T-helper 9 cell (primary cell): Measurements from ENCODE around the gene VAPB.
"Not testable (repeated sequence)": the region's sequence is repeated elsewhere in the genome, so short reads cannot be mapped to it uniquely, and the experiment has no call there.

Experiments used
- DNase-seq: peaks from one replicate; pipeline ENCODE4 v3.0.0-alpha.2; 2020

Gene VAPB

DNA sequence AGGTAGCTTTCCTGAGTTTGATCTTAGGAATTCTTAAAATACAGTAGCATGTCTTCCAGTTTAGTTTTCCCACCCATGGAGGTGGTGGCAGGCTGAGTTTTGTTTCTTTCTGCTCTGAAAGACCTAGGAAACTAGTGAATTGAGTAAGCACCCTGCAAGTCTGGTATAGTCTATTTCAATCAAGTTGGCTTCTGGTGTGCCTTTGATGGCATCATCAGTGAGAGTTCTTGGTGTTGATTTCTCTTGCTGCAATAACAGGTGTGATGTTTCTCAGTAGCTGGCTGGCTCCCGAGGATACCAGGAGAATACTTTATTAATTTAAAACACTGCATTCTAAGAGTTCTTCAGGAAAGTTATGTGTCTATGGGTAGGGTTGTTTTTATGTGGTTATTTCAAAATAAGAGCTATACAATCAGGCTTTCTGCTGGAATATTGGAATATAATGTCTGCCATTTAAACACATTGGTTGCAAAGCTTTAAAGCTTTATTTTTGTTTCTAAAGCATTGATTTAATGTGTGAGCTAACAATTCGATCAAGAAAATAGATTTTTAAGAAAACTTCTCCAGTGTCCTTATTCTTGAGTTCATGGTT, 19.0 kb downstream of the VAPB start:
- DNase-seq = no peak

DNA sequence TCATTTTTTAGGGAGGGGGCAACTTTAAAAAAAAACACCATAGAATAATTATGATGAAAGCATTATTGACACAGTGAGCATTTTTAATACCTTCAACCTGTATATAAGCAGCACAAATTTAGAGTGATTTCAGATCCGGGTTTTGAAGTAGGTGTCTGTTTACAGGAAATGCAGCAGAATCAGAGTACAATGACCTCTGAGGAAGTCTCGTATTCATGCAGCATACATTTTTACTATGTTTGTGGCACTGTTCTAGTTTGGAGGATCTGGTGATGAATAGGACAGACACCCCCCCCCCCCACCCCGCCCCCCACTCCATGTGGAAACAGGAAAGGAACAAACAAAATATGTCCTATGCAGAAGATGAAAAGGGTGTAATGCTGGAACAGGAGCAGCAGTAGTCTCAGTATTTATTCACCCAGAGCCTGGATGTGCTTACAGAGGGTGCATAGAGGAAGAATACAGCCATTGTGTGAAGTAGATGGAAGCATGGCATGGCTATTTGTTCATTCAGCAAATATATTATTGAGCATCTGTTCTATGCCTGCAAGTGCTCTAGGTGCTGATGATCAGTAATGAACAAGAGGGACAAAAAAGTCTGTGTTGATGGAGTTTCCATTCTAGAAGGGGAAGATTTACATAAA, 19.7 kb downstream of the VAPB start:
- no peak for DNase-seq

DNA sequence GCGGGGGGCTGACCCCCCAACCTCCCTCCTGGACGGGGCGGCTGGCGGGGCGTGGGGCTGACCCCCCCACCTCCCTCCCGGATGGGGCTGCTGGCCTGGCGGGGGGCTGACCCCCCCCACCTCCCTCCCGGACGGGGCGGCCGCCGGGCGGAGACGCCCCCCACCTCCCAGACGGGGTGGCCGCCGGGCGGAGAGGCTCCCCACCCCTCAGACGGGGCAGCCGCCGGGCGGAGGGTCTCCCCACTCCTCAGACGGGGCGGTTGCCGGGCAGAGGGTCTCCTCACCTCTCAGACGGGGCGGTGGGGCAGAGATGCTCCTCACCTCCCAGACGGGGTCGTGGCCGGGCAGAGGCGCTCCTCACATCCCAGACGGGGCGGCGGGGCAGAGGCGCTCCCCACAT, 25.2 kb downstream of the VAPB start:
- not testable (repeated sequence) for DNase-seq

DNA sequence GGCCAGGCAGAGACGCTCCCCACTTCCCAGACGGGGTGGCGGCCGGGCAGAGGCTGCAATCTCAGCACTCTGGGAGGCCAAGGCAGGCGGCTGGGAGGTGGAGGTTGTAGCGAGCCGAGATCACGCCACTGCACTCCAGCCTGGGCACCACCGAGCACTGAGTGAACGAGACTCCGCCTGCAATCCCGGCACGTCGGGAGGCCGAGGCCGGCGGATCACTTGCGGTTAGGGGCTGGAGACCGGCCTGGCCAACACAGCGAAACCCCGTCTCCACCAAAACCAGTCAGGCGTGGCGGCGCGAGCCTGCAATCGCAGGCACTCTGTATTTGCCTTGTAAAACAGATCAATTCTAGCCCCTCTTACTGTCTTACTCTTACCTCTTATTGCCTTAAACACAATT, 25.8 kb downstream of the VAPB start:
- not testable (repeated sequence) for DNase-seq

DNA sequence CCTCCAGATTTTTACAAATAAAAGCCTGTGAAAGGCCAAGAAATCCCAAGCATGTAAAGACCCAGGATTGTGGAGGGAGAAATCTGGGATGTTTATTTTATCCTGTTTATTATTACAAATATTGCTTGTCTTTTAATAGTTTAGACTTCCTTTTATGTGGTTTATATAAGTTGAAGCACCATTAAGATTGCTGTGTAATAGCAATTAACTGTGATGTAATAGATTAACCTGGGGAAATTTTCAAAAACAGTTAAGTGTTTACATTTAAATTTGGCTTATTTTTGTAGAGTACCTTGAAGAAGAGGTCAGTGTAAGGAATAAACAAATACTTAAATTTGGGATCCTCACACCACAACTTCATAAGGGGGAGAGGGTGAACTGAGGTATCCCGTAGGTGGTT, 27.0 kb downstream of the VAPB start:
- no peak for DNase-seq

DNA sequence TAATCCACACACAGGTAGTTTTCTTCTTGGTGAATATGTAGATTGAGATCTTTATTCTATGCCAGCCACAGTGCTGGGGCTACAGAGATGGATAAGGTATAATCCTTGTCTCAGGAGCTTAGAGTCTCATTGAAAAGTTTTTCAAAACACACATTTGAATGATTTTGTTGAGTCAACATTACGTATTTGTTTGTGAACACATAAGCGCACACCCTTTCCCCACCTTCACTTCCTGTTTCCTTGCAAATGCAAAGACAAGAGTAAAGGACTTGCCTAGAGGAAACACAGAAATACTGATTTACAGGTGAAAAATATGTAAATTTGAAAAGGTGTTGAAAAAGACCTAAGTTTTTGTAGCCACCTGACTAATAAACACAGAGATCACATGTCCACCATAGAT, 27.8 kb downstream of the VAPB start:
- no peak for DNase-seq

DNA sequence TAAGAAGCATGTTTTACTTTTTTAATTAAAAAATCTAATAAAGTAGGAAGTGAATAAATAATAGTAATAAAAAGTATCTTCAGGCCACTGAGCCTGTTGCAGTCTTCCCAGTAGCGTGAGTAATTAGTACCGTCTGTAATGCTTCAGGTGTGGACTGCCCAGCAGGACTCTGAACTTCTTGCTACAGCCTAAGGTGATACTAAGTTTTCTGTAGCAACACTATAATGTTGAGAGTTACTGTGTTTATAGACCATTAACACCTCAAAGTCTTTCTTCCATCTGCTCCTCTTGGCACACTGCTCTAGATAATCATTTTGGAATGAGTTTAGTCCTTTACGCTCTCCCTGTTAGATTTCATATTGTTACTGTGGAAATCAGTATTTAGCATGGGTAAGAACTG, 28.4 kb downstream of the VAPB start:
- DNase-seq = no peak

DNA sequence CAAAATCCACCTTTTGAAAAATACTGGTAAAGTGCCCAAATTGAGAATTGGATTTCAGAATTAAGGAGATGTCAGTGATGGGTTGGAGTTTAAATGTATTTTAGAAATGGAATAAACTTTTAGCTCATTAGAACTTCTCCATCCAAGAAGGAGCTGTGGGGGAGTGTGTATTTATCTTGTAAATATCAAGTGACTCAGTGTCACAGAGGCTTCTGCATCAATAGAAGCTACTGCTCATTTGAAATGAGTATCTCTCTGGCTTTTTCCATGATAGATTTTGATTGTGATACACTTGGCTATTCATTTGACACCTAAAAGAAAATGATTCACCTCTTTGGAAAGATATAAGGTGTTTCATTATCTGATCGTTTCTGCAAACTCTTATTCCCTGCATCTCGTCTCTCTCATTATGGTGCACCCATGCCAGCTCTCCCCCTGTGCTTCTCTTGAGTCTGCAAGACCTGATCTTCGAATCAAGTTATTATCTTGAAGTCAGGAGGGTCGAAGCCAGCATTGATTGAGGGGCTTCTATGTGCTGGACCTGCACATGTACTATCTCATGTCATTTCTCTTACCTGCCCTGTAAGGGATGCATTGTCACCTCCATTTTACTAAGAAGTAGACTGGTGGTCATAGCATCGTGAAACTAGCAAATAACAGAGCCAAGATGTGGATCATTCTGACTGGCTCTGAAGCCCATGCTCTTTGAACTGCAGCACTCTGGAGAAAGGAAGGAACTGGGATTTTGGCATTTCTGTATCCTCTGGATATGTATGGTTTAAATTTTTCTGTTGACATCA, 30.1 kb downstream of the VAPB start:
- DNase-seq = no peak

DNA sequence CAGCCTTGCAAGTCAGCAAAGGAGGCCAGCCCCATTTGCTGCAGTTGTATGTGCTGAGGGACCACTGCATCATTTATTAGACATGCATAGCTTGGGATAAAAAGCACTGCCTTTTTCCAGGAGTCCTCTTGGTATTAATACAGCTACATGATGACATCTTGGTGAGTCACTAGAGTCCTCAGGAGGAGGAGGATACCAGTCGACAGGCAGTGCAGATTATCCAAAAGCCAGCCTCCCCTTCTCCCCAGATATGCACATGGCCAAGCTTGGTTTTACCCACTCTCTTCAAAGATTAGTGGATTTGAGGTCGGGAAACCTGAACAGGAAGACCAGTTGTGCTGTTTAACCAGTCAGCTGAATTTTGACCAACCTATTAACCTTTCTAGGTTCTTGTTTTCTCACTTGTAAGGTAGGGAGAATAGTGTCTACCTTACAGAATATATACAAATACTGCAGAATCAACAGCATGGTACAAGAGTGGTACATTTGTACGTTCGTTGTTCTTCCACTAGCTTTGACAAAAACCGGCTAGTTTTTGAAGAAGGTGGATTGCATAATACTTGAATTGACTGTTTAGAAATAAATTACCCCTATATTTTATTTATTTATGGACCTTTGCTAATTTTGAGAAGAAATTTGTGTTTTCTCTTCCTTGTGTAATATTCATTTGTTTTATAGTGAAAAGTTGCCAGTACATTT, 31.9 kb downstream of the VAPB start:
- no peak for DNase-seq

DNA sequence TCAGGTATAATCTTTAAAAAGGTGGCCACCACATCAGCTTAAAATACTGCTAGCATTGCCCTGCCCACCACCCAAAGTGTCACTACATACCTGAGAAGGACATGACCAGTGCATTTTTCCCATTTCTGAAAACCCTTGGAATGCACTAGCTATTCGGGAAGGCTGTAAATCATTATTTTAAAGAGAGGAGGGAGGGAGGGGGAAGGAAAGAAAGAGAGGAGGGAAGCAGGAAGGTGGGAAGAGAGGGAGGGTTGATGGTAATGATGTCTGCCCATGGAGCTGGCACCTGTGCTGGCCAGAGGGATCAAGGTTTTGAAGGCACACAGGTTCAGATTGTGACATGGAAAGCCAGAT, 32.4 kb downstream of the VAPB start:
- DNase-seq = no peak

DNA sequence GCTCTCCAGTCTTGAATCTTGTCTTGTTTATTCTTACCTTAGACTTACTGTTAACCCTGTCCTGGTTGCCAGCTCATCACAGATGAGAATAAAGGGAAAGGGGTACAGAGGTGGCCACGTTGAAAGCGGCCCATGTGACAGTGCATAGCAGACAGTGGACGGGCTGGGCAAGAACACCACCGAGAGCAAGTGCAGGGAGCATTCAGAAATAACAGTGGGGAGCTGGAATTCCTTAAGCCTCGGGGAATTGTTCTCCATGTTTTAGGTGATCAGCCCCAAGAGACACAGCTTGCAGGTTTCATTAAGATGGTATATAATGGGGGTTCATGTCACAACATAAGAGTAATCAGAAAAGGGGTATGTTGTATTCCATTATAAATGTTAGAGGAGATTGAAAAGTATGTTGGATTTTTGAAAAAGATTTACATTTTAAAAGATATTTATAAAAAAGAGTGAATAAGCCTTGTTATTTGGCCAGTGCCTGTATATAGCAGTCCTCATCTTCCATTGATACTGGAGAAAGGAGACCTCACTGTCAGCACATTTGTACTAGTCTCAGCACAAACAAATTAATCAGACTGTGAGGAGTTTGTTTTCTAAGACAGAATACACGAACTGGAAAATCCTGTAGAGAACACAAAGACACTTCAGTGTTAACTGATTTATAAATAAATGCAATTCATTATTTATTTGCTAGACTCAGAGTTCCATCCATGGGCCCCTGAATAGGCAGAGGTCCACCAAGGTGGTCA, 35.4 kb downstream of the VAPB start:
- no peak for DNase-seq

DNA sequence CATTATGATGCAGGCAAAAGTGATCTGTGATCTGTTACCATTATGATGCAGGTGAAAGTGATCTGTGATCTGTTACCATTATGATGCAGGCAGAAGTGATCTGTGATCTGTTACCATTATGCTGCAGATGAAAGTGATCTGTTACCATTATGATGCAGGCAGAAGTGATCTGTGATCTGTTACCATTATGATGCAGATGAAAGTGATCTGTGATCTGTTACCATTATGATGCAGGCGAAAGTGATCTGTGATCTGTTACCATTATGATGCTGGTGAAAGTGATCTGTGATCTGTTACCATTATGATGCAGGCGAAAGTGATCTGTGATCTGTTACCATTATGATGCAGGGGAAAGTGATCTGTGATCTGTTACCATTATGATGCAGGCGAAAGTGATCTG, 38.5 kb downstream of the VAPB start:
- not testable (repeated sequence) for DNase-seq

DNA sequence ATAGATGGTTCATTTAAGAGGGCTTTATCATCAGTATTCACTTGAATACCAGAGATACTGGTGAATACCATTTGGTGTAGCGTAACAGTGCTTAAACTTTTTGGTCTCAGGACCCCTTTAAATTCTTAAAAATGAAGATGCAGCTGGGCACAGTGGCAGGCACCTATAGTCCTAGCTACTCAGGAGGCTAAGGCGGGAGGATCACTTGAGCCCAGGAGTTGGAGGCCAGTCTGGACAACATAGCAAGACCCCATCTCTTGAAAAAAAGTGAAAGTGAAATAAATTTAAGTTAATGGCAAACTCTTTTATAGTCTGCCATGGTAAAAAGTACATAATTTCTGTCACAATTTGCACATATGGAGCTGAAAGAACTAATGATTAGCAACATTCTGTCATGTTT, 39.3 kb downstream of the VAPB start:
- no peak for DNase-seq

DNA sequence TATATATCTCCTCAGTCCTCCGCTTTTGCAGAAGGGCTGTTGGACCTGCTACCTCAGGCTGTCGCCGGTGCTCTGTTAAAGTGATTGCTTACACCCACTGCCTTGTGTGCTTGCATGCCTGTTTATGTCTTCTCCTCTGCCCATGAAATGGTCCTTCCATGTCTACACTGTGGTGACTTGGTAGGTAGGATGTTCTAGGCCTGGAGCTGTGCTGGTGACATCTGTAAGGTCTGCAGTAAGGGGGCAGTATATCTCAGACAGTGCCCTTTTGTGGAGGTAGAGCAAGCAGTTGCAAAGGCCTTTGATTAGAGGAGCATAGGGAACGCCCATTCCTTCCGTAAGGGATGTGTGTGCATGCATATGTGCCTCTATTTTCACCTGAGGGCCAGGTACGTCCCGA, 40.3 kb downstream of the VAPB start:
- no peak for DNase-seq

DNA sequence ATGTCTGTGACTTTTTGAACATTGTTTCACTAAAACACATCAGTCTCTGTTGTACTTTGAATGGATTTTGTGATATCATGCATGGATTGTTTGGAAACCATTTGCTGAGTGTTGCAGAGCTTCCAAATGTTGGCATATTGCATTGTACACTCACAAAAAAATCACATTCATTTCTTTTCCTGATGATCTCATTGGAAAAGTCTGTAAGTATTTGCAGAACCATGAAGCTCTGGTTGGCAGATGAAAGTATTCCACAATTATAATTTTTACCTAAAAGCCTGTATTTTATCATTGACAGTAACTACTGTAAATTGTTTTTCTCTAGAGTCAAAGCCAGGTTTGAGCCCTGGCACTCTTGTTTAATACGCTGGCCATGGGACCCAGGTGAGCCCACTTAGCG, 42.1 kb downstream of the VAPB start:
- no peak for DNase-seq

DNA sequence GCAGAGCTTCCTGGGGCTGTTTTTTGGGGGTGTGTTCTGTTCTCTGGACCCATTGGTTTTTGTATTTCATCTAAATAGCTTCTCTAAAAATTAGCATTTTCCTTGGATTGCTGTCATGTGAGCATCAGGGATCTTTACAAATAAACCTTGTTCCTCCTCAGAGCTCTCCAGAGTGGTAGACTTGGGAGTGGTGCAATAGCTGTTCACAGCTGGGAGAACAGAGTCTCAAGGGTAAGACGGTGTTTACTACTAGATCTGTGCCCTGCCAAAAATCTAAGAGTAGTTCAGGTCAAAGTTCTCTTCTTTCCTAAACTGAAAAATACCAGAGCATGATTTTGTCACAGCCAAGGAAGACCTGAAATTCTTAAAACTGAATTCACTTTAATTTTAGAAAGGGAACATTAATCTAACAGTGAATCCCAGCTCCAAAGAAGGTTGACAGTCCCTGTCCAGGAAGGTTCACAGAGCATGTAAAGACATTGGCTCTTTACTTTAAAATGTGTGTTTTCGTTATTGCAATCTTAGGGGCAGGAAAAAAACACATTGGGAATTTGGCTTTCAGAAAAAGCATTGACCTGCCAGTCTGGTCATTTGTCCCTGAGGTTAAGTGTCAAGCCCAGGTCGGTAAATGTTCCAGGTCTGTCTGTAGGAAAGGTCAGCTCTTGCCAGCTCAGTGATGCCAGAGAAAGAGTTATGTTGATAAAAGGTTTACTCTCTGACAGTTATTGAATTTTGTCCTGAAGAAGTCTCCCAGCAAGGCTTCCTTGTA, 43.3 kb downstream of the VAPB start:
- DNase-seq = no peak

DNA sequence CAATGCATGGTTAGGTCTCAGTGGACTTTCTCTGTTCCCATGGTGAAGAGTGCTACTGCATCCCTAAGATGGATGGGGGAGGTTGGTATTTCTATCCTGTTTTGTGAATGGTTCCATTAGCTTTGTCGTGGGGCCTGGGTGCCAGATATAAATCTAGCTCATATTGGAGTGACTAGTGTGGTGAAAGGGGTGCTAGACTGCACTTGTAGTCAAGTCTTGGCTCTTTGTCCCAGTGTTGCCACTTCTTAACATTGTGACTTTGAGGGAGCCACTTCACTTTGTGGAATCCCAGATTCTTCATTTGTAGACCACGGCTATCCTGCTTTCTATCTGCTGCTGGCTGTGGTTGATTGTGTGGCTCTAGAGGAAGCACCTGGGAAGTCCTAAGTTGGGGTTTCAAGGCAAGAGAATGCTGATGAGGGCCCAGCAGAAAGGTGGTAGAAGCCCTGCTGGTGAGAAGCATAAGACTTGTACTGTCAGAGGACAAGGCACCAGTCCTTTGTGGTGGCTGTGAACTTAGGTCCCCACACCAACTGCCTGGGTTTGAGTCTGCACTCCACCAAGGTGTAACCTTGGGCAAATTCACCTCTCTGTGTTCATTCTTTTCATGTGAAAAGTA, 44.1 kb downstream of the VAPB start:
- DNase-seq = no peak

DNA sequence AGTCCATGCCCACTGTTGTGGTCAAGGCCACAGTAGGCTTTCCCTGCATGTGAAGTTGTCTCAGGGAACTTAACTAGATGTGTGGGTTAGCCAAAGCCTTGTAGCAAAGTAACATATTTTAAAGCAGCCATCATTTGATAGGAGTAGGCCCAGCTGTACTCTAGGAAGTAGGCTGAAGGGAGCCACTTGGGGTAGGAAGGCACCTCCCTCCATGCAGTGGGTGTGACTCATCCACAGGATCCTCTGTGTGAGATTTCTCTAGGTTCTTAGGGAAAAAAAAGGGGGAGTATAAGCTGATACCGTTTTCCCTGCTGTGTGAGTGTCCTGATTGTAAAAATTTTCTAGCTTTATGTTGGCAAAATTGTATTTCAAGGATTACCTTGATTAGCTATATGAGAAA, 44.7 kb downstream of the VAPB start:
- DNase-seq = no peak

DNA sequence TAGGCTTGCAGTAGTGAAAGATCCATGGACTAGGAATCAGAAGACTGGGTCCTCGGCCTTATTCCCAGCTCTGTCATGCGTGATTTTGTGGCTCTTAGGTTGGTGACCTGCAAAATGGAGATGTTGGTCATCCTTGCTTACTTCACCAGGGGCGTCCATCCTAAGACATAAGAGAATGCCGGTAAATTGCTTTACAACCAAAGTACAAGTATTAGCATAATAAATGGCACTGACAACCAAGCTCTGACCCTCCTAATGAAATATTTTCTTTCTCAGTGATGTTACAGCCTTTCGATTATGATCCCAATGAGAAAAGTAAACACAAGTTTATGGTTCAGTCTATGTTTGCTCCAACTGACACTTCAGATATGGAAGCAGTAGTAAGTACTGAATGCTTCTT, 45.3 kb downstream of the VAPB start:
- no peak for DNase-seq

DNA sequence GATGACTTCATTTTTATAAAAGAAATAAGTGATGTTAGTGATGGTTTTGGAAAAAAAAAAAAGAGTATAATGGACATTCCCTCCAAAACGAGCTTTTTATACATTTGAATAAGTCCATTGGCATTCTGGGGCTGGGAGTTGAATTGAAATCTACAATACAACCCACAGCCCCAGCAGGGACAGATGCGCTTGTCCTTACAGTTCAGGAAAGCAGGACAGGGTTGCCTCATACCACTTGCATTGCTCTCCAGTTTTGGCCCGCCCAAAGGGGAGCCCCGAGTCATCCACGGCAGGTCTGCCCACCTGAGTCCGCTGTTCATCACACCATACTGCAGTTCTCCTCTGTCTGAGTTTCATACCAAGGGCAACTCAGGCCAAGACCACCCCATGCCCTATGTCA, 46.2 kb downstream of the VAPB start:
- DNase-seq = no peak

DNA sequence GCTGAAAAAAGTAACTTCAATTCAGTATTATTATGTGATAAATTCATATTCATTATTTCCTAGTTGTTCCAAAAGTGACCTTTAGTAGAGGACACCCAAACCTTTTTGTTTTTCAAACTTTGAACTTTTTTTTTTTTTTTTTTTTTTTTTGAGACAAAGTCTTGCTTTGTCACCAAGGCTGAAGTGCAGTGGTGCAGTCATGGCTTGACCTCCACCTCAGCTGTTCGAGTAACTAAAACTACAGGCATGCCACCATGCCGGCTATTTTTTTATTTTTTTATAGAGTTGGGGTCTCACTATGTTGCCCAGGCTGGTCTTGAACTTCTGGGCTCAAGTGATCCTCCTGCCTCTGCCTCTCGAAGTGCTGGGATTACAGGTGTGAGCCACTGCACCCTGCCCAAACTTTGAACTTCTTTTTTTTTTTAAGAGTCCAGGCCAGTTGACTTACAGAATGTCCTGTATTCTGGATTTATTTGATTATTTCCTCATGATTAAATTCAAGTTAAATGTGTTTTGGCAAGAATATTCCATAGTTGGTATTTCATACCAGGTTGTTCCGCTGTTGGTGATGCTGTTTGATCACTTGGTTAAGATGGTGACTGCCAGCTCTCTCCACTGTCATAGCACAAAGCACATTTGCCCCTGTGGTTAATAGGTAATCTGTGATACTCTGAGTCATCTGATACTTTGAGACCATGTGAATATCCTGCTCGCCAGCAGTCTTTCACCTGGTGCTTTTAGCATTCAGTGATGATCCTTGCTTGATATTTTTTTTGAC, 48.0 kb downstream of the VAPB start:
- no peak for DNase-seq
